KBM-7 (cell line): ENCODE measurements around the gene DEFB123.
"Not testable (repeated sequence)": the region's sequence is repeated elsewhere in the genome, so short reads cannot be mapped to it uniquely, and the experiment has no call there.

ENCODE experiments used
- DNase-seq: peaks from one replicate; pipeline ENCODE4 v3.0.0-alpha.2; 2015
- in situ Hi-C: fragments of 300-500 bp; cut with MboI; formaldehyde crosslinking; loops from 2 replicates; pipeline ENCODE4 v1.14.3; 2020; ENCODE audit warnings: low sequenced_read_pairs, low pct_unique_long_range_greater_than_20kb, mixed read lengths

DEFB123 gene

GRCh38 chr20:31440012-31440659 is at the start of gene DEFB123:
Gene DEFB123, plus strand, starts transcription at chr20:31440632. Its CDS starts 67 bp downstream, at chr20:31440699.
- no peak for DNase-seq
- in situ Hi-C loops: no loop called here

GRCh38 chr20:31392836-31393235 is 47.6 kb upstream of the DEFB123 start:
- DNase-seq: no peak
- in situ Hi-C loops: no loop called here

- in situ Hi-C loops: no loop called here
- no peak for DNase-seq
Measured at GRCh38 chr20:31394900-31395299, 45.5 kb upstream of the DEFB123 start.

GRCh38 chr20:31403886-31404285 is 36.5 kb upstream of the DEFB123 start:
- DNase-seq: no peak
- in situ Hi-C loops: no loop called here

- no peak for DNase-seq
- in situ Hi-C loops: no loop called here
Measured at GRCh38 chr20:31406115-31406514, 34.3 kb upstream of the DEFB123 start, which contains the start of gene DEFB121. Gene DEFB121, minus strand, starts transcription at chr20:31406215. Its CDS starts 63 bp downstream, at chr20:31406152.

GRCh38 chr20:31410011-31410410 is 30.4 kb upstream of the DEFB123 start:
- in situ Hi-C loops: no loop called here
- DNase-seq: no peak

- no peak for DNase-seq
- in situ Hi-C loops: no loop called here
Measured at GRCh38 chr20:31414381-31414780, 26.1 kb upstream of the DEFB123 start.

- no peak for DNase-seq
- in situ Hi-C loops: no loop called here
Measured at GRCh38 chr20:31415653-31416052, 24.8 kb upstream of the DEFB123 start.

- DNase-seq: no peak
- in situ Hi-C loops: no loop called here
Measured at GRCh38 chr20:31418307-31418706, 22.1 kb upstream of the DEFB123 start.

- no peak for DNase-seq
- in situ Hi-C loops: no loop called here
Measured at GRCh38 chr20:31425797-31426196, 14.6 kb upstream of the DEFB123 start.

GRCh38 chr20:31426891-31427551 is 13.4 kb upstream of the DEFB123 start:
- not testable (repeated sequence) for DNase-seq

GRCh38 chr20:31427576-31427975 is 12.9 kb upstream of the DEFB123 start:
- in situ Hi-C loops, DNase-seq: not testable (repeated sequence)

More at GRCh38 chr20:31426891-31427551, 13.4 kb upstream of the DEFB123 start:
- in situ Hi-C loops: not testable (repeated sequence)

- no peak for DNase-seq
- in situ Hi-C loops: no loop called here
Measured at GRCh38 chr20:31430568-31431115, 9.8 kb upstream of the DEFB123 start.

GRCh38 chr20:31446084-31446819 is 5.8 kb downstream of the DEFB123 start:
- in situ Hi-C loops: no loop called here
- no peak for DNase-seq

GRCh38 chr20:31449511-31450414 is 9.3 kb downstream of the DEFB123 start:
- in situ Hi-C loops: no loop called here
- DNase-seq: no peak

GRCh38 chr20:31452575-31452974 is 12.1 kb downstream of the DEFB123 start:
- no peak for DNase-seq

GRCh38 chr20:31454361-31454760 is 13.9 kb downstream of the DEFB123 start:
- in situ Hi-C loops: no loop called here
- DNase-seq: no peak

More at GRCh38 chr20:31452575-31452974, 12.1 kb downstream of the DEFB123 start:
- in situ Hi-C loops: no loop called here

GRCh38 chr20:31470946-31471345 is 30.5 kb downstream of the DEFB123 start:
- DNase-seq, in situ Hi-C loops: not testable (repeated sequence)
